HL-60 (cell line): ENCODE results near the gene NR2F1-AS1.

Experiments
- GABPA ChIP-seq: IDR thresholded peaks from 2 replicates; pipeline ENCODE4 v1.6.1; 2012; ENCODE audit warnings: low read depth
- POLR2AphosphoS5 ChIP-seq: IDR thresholded peaks from 2 replicates; pipeline ENCODE4 v1.6.1; 2012; ENCODE audit warnings: low read depth
- REST ChIP-seq: IDR thresholded peaks from 2 replicates; pipeline ENCODE4 v1.6.1; 2012; ENCODE audit warnings: low read depth; ENCODE audit not compliant: insufficient replicate concordance
- SPI1 ChIP-seq: IDR thresholded peaks from 2 replicates; pipeline ENCODE4 v1.6.1; 2012; ENCODE audit warnings: low read depth, mild to moderate bottlenecking, borderline replicate concordance
- TF ChIP-seq, protein P1 (sequence below): IDR thresholded peaks from one replicate; pipeline ENCODE4 v1.5.1; 2011; ENCODE audit warnings: low read length, control low read depth, inconsistent platforms; ENCODE audit not compliant: insufficient read depth

GRCh38 chr5:93421987-93422401 lies 159.0 kb downstream of the NR2F1-AS1 start:
- TF ChIP-seq, protein P1, sequence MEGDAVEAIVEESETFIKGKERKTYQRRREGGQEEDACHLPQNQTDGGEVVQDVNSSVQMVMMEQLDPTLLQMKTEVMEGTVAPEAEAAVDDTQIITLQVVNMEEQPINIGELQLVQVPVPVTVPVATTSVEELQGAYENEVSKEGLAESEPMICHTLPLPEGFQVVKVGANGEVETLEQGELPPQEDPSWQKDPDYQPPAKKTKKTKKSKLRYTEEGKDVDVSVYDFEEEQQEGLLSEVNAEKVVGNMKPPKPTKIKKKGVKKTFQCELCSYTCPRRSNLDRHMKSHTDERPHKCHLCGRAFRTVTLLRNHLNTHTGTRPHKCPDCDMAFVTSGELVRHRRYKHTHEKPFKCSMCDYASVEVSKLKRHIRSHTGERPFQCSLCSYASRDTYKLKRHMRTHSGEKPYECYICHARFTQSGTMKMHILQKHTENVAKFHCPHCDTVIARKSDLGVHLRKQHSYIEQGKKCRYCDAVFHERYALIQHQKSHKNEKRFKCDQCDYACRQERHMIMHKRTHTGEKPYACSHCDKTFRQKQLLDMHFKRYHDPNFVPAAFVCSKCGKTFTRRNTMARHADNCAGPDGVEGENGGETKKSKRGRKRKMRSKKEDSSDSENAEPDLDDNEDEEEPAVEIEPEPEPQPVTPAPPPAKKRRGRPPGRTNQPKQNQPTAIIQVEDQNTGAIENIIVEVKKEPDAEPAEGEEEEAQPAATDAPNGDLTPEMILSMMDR = no peak
- TF ChIP-seq GABPA = no peak
- no peak for TF ChIP-seq POLR2AphosphoS5
- no peak for TF ChIP-seq REST
- no peak for TF ChIP-seq SPI1
